Activated CD8-positive, alpha-beta memory T cell treated with anti-CD3 and anti-CD28 coated beads for 48 hours (primary cell): ENCODE data around the gene UBE3B.

Experiments
- DNase-seq, 3 experiments: peaks; one replicate each; pipeline ENCODE4 v3.0.0-alpha.2; 2020; ENCODE audit warnings: low read depth in 2 of 3, low spot score in 2 of 3

Gene UBE3B

GRCh38 chr12:109448707-109449390 is 28.6 kb upstream of the UBE3B start:
- no peak for DNase-seq

- DNase-seq: no peak
Observed at GRCh38 chr12:109449845-109450532, 27.4 kb upstream of the UBE3B start.

GRCh38 chr12:109450980-109451379 is 26.5 kb upstream of the UBE3B start:
- DNase-seq: no peak

- no peak for DNase-seq
Observed at GRCh38 chr12:109451400-109451799, 26.0 kb upstream of the UBE3B start.

GRCh38 chr12:109452489-109452888 is 24.9 kb upstream of the UBE3B start:
- DNase-seq: no peak

GRCh38 chr12:109455706-109456105 is 21.7 kb upstream of the UBE3B start:
- no peak for DNase-seq

- no peak for DNase-seq
Observed at GRCh38 chr12:109458086-109458485, 19.3 kb upstream of the UBE3B start.

- no peak for DNase-seq
Observed at GRCh38 chr12:109458771-109459208, 18.6 kb upstream of the UBE3B start.

GRCh38 chr12:109459247-109459646 is 18.2 kb upstream of the UBE3B start:
- DNase-seq: no peak

- DNase-seq: no peak
Observed at GRCh38 chr12:109460538-109460937, 16.9 kb upstream of the UBE3B start.

GRCh38 chr12:109461049-109461845 is 16.2 kb upstream of the UBE3B start:
- DNase-seq: no peak

- DNase-seq: no peak
Observed at GRCh38 chr12:109461846-109462756, 15.3 kb upstream of the UBE3B start.

- no peak for DNase-seq
Observed at GRCh38 chr12:109462868-109463692, 14.4 kb upstream of the UBE3B start.

GRCh38 chr12:109463756-109464155 is 13.7 kb upstream of the UBE3B start:
- DNase-seq: no peak

- no peak for DNase-seq
Observed at GRCh38 chr12:109464642-109465351, 12.6 kb upstream of the UBE3B start.

GRCh38 chr12:109466305-109466704 is 11.1 kb upstream of the UBE3B start:
- DNase-seq: no peak

- no peak for DNase-seq
Observed at GRCh38 chr12:109466821-109467220, 10.6 kb upstream of the UBE3B start.

- no peak for DNase-seq
Observed at GRCh38 chr12:109467978-109468676, 9.3 kb upstream of the UBE3B start.

- no peak for DNase-seq
Observed at GRCh38 chr12:109469517-109469916, 7.9 kb upstream of the UBE3B start.
